NCI-H510A (cell line): Measurements from ENCODE around the gene CD1B.
"Not testable (repeated sequence)": the region's sequence is repeated elsewhere in the genome, so short reads cannot be mapped to it uniquely, and the experiment has no call there.

Experiments used
- DNase-seq: peaks from one replicate; lab custom pipeline; 2025; lab: John Stamatoyannopoulos, UW

The CD1B gene

DNA sequence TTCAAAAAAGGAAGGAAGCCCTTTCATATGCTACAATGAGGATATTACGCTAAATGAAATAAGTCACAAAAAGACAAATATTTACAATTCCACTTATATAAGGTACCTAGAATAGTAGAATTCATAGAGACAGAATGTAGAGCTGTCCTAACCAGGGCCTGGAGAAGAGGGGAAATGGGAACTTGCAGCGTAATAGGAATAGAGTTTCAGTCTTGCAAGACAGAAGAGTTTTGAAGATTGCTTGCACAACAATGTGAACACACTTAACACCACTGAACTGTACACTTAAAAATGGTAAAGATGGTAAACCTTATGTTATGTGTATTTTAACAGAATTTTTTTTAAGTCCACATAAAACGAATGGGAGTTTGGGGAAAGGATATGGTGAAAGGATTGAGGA is 2.9 kb downstream of the CD1B start:
- no peak for DNase-seq

DNA sequence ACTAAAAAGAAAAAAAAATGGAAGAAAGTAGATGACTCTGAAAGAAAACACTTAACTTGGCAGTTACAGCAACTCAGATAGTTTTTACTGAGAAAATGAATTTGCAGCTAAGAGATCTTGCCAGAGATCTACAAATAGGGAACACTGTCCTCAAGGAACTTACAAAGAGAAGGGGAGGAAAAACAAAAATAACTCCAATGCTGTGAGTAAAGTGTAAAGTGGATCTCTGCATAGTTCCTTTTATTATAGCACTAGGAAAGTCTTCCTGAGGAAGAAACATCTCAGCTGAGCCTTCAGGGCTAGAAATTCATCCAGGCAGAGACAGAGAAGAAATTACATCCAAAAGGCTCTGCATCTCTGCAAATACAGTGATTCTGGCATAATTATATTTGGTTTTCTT is 3.9 kb downstream of the CD1B start:
- DNase-seq: no peak

GRCh38 chr1:158324395-158324794 is 6.9 kb downstream of the CD1B start:
- DNase-seq: no peak

DNA sequence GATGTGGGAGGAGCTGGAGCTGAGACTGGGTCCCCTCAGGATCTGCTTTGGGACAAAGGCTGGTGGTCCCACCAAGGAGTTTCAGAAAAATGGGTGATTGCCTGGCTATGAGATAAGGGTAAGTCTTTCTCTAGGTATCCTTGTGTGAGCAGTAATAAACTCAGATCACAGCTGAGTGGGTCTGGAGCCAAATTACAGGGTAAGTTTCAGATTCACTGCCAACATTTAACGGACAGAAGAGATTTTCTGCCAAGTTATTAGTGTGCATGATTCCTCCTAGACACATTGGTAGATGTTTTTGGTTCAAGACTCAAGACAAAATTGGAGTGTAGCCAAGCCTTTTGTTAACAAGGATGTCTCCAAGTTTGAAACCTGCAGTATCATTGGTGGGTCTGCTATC is 7.5 kb downstream of the CD1B start:
- no peak for DNase-seq

- DNase-seq: no peak
These were observed 20.3 kb downstream of the CD1B start for GRCh38 chr1:158311066-158311465.

- DNase-seq: no peak
These were observed 20.7 kb downstream of the CD1B start for GRCh38 chr1:158310623-158311022.

- DNase-seq: no peak
These were observed 35.5 kb downstream of the CD1B start for GRCh38 chr1:158295791-158296190.

GRCh38 chr1:158290321-158290844 is 40.9 kb downstream of the CD1B start:
- DNase-seq: no peak

DNA sequence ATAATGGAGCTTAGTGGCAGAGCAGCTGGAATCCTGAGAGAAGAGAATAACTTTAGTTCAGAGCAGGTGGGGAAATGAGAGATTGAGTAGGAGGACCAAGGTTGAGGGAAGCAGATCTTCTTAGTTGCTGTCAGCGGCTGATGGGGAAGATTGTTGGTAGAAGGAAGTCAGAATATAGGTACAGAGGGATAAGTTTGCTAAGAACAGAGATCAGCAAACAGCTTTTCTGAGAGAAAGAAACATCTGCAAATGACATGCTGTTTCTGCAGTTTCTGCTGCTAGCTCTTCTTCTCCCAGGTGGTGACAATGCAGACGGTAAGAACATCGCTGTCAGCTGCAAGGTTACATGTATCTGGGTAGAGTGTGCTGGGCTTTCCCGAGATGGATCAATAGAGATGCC is 41.5 kb downstream of the CD1B start, which contains the start of gene CD1C:
Gene CD1C, plus strand, starts transcription at position 113 of the 400 bp plus-strand sequence. Its CDS starts 142 bp downstream, at position 255.
- DNase-seq: no peak

GRCh38 chr1:158286941-158287346 is 44.4 kb downstream of the CD1B start:
- DNase-seq: no peak

DNA sequence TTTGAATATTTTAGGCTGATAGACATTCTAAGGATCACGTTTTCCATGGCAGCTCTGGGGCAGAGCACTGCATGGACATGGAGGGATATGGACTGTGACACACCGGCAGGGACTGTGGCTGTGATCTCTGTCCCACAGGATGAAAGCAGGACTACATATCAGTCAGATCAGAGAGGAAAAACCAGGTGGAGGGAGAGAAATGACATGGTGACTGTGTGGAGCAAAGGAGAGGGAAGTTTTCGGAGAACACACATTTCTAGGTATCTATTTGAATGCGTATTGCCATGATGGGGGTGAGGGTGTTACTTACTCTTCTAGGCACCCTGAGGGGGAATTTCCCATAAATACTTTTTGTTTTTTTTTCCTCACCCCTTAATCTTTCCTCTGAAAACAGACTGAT is 44.8 kb downstream of the CD1B start:
- DNase-seq: no peak

- DNase-seq: no peak
These were observed 45.5 kb downstream of the CD1B start for GRCh38 chr1:158285756-158286241.

GRCh38 chr1:158283965-158284364 is 47.4 kb downstream of the CD1B start:
- no peak for DNase-seq

DNA sequence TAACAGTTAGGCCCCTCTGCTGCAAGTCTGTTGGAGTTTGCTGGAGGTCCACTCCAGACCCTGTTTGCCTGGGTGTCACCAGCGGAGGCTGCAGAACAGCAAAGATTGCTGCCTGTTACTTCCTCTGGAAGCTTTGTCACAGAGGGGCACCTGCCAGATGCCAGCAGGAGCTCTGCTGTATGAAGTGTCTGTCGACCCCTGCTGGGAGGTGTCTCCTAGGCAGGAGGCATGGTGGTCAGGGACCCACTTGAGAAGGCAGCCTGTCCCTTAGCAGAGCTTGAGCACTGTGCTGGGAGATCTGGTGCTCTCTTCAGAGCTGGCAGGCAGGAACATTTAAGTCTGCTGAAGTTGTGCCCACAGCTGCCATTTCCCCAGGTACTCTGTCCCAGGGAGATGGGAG is 48.9 kb downstream of the CD1B start:
- DNase-seq: not testable (repeated sequence)
